GM03348 (cell line): Measurements from ENCODE around the gene EVX1.
A peak's percentile ranks its signal among the peaks of the same experiment; 100 is the strongest.

Source experiments
- DNase-seq: peaks from one replicate; pipeline ENCODE4 v3.0.0; 2012; ENCODE audit warnings: low spot score

Gene EVX1

DNA sequence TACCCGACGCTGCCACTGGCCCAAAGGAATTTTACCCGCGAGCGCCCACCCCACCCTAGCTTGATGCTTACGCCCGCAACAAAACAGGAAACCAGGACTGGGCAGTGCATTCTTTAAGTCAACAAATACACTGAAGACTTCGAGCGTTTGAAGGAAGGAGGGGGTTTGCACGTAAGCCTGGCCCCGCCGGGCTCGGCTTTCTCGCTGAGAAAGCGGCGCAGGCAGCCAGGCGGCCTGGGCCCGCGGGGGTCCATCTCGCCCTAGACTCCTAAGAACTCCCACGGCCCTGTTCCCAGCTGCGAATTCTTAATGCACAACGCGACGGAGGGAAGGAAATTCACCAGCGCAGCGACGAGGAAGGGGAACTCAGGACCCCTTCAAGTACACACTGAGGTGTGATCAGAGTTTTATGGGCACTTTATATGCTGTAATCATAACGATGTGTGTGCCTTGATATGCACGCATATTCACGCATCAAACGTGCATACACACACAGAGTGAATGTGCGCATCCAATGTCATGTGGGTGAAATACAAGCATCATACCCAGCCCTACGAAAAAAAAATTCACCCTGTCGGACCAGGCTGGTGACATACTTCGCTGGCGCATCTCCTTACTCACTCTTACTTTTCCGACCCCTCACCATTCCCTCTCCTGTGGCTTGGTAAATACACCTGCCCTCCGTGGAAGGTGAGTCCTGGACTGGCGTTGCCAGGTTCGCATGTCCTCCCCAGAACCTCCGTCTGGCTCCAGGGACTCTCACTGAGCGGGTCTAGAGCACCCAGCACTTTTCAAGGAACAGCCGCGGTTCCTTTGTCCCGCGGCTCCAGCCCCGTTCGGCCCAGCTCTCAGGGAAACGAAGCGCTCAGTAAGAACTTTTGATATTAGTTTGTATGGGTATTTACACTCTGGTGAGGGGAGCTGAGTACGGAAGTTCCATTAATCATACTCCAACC lies 37.0 kb upstream of the EVX1 start:
- no peak for DNase-seq

DNA sequence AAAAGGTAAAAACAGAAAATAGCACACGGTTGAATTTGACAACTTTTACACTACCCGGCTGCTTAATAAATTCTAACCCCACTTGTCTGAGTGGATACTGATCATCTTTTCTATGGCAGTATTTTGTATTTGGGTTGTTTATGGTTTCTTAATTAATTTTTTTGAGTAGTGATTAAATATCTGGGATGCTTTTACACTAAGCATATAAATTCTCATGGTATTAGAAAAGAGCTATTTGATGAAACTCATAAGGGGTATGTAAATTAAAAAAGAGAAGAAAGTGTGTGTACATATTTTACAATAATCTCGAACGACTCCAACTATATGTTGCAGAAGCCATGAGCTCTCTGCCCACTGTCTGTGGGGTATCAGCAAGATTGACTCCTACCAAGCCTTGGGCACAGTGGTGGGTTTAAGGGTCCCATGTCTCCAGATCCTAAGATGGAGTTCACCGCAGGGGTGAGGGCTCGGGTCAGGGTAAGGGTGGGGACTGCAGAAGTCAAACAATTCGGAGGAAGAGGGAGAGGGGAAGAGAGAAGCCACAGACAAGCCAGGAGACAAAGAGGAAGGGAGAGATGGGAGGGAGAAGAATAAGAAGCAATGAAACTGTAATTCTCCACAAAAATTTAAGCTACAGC lies 35.1 kb upstream of the EVX1 start:
- no peak for DNase-seq

DNA sequence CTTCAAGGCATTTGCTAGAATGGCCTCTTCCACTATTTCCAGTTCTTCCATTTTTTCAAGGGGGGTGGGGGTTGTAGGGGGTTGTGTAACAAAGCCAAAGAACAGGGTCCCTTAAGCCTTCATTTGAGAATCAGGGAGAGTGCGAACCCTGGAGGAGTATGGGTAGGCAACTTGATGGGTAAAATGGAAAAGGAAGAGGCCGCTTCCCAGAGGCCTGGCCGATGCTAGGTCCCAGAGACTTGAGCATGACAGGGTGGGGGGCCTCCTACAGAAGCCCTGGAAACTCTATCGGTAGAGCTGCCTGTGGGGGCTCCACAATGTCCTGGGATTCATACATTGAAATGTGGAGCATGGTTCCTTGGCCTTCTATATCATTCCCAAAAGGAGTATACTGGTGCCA lies 33.6 kb upstream of the EVX1 start:
- no peak for DNase-seq

DNA sequence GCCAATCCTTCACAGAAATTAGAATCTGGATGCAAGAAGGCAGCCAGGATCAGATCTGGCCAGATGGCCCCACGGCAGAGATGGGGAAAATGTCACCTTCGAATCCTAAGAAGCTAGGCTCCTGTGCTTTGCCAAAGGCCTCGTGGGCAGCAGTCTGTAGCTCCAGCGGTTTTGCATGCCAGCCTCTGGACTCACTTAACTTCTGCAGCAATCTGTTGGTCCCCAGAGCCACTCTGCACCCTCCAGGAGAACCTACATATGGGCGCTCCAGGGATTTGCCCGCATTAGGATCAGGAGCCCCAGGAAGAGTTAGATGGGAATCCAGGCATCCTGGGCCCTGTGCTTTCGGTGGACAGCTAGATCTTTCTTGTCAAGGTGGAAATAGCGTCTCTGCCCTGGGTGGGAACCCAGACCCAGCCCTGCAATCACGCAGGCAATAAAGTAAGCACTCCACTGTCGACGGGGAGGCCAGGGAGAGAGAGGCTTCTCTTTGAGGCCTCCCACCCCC lies 32.6 kb upstream of the EVX1 start:
- no peak for DNase-seq

DNA sequence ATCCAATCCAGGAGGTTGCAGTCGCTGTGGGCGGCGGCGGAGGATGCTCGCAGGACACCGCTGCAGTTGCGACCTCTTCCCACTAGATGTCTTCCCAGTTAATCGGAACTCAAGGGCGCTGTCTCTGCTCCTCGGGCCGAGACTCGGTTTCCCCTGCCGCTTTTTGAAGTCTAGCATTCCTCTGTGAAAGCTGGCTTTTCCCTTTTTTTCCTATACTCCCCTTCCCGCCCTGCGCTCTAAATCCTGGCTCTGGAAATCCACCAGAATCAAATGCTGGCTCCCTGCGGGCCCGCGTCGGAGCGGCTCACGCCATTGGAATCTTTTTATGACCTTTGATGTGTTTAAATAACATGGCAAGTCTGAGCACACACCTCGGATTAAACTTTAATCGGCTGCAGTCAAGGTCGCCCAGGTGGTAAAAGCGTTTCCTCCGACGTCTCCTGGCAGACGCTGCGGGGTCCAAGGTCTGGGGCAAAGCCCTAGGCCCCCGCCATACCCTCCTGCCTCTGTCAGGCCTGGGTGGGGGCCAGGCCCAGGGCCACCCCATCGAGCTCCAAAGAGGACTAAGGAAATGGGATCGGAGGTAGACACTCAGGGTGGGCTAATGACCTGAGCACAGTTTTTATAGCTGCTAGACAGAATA lies 32.0 kb upstream of the EVX1 start:
- peak; percentile 83 for DNase-seq

DNA sequence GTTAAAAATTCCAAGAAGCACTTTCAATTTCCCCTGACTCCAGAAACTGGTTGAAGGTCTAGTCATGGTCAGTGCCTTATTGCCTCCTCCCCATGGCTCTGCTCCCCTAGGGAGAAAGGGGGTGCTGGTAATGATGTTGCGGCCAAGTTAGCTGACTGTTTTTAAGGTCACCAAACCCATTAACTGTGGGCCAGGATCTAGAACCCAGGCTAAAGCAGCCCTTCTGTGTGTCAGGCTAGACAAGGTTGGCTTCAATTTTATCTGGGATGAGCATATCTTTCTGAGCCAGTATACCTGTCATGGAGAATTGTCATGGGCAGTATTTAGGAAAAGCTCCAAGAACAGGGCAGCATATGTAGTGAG lies 31.5 kb upstream of the EVX1 start:
- DNase-seq, result no peak

DNA sequence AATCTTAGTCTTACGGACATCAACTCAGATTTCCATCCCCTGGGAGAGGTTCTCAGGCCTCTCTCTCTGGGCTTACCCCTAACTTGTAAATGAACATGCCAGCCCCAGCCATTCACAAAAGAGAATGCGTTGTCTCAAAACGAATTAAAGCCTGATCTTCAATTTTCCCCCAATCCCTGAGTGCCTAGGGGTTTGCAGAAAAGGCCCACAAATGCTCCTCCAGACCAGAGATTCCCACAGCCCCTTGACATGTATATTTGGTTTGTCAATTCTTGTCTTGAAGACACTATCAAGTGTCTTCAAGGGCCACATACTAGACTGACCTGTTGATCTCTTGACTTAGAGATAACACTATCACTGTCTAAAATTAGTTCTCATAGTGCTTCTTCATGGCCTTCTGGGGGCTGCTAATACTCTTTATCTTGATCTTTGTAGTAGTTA lies 30.8 kb upstream of the EVX1 start:
- no peak for DNase-seq

DNA sequence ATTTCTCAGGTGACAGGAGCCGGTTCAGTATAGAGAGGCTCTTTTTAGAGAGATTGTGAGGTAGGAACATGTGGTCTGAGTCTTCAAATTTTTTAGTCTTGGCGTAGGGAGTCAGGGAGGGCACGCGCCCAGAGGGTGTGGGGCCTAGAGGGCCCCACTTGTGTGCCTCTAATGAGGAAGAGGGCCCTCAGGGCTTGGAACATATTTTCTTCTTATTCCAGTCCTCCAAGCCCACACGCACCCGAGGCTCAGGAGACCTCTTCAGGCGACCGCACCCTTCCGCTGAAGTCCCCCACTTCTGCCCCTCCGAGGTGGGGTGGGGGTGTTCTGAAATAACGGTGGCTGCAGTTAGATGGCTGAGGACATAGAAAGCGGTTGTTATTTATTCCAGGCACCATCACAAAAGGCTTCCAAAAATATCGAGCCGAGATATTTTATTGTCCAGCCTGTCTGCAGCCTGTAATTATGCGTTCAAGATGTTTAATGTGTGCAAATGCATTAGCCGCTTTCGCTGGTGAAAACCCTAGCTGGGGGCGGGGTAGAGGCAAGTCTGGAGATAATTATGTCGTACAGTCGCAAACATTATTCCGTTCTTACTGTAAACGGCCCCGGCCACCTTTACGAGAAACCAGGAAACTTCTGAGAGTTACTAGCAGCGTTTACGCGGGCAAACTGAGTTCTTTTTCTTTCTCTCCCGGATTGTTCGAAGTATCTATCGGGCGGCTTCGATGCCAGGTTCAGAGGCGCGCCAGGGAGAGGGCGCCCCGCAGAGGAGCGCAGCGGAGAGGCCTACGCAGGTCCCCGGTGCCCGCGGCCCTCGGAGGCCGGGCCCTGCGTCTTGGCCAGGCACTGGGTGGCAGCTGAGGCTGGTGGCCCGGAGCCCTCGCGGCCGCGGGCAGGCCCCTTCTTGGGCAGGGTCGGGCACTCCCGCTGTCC lies 29.8 kb upstream of the EVX1 start:
- no peak for DNase-seq

DNA sequence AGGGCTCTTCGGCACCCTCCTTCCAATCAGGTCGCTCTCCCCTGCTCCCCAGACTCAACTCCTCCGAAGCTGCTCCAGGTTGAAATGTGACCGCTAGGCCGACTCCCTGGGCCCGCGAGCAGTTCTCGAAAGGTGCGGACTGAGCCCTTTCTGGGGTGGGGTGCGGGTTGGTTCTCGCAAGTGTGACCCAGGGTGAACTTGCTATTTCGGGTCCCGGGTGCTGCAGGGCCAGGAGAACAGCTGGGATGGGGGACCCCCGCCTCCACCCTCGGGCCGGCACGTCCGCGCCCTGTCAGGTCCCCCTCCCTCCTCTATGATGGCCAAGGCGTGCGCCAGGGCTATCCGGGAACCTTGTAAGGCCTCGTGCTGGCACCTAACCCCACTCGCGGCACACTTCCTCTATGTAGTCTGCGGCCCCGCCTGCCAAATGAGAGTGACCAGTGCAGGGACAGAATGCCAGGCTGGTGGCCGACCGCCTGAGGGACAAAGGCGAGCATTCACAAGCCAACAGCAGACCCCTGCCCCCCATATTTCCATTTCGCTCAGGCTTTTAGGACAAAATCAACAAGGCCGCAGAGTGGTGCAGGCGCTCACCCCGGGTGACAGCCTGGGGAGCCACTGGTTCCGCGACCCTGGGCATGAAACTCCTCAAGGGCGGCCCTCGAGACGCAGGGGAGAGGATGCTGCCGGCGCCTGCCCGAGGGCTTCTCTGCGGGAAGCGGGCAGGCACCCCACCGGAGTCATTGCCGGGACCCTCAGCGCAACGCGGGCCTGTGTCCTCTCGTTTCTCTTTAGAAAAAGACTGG lies 29.0 kb upstream of the EVX1 start:
- no peak for DNase-seq

DNA sequence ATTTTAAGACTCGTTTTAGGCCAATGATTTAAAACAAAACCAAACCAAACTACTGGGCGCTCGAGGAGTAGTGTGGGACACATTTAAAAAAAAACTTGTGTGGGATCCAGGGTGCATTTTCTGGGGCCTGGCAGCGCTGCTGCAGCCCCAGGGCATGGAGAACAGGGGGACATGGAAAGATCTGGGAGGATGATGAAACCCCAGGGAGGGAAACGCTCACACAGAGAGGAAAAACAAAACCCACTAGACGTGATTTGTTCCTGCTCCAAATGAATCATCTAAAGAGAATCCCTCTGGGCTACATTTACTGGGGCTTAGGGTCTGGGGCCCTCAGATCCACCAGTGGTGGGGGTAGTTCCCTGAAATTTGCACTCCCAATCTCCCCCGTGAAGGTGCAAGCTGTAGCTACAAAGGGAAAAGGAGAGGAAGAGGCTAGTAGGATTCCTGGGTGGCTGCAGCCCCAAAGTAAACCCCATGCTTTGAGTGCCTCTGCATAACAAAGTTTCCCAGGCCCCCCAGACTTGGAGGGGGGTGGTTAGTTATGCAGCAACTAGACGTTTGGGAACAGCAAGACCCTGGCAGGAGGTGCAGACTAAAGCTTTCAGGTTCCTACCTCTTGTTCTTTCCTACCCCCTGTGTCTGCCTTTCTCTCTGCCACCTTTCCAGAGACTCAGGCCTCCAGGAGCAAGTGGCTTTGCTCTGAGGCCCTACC lies 28.2 kb upstream of the EVX1 start:
- DNase-seq, result no peak

DNA sequence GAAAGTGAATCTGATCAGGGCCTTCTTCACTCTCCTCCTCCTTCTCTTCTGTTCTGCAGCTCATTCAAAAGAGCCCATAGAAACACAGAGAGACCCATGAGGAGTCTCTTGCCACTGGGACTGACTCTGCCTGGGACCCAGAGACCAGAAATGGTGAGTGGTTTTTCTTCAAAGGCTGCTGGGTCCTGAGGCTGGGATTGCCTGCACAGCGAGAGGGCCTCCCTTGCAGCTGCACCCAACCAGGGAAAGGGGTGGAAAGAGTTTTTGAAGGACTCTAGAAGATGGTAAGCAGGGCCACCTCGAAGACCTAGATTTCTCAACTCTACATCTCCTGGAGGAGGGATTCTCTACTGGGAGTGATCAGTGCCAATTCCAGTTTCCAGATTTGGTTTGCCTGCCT lies 27.2 kb upstream of the EVX1 start:
- no peak for DNase-seq

DNA sequence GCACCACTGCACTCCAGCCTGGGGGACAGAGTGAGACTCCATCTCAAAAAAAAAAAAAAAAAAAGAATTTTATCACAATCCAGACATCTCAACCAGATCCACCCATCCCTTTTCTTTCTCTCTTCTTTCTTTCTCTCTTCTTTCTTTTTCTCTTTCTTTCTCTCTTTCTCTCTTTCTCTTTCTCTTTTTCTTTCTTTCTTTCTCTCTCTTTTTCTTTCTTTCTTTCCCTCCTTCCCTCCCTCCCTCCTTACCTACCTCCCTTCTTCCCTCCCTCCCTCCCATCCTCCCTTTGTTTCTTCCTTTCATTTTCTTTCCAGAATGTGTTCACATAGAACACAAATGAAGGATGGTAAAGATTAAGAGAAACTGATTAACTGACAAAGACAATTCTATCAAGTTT lies 24.7 kb upstream of the EVX1 start:
- DNase-seq, result no peak

DNA sequence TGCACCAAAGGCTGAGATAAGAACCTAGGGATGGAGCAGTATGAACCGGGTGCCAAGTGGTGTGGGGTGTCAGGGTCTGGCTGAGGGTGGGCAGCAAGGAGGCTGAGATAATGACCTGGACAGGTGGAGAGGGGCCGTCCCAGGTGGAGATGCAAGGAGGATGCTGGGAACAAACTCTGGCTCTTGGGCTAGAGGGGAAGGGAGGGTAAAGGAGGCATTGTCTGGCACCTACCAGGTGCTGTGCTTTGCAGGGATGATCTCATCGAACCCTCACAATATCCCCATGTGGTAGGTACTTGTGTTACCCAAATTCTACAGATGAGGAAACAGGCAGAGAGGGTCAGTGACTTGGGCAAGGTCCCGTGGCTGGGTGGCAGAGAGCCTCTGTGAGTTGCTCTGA lies 22.8 kb upstream of the EVX1 start:
- DNase-seq, result no peak

DNA sequence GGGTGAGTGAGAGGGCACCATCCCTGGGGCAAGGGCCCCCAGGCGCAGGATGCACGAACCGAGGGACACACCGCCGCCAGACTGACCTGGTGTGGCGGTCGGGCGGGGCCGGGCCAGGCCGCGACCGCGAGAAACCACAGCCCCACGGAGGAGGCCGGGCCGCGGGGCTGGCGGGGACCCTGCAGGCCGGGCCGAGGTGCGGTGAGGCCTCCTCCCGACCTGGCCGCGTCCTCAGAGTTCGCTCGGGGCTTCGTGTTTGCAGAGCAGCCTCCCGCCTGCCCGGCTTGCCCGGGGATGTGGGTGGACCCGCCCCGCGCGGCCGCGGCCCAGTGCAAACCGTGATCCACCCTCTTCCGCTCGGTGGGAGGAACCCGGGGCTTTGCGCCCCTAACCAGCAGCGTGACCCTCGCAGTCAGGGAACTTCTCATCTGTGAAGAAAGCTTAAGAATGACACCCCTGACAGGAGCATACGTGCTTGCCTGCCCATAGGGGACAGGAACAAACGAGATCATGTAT lies 22.1 kb upstream of the EVX1 start:
- no peak for DNase-seq

DNA sequence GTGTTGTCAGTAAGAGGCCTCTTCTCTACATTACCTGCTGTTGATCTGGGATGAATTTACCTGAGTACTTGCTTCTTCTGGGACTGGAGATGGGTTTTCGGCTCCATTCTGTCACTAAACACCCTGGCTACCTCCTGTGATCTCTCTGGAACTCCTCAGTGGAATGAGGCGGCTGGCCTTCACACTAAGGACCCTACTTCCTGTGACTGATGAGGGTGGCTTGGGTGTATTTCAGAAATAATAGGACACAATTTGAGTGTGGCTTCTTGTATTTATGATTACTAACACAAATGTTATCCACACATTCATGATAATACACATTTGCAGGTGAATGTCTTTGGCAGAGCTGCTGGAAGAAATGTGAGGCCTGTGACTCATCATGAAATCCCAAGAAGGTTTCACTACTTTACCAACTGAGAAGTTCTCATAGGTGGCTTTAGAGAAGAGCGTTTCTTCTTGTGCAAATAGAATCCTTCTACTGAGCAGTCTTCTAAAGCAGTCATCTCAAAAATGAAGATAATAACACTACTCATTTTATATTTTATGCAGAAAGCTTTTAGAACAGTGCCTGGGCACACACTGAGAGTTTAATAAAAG lies 21.3 kb upstream of the EVX1 start:
- DNase-seq, result no peak

DNA sequence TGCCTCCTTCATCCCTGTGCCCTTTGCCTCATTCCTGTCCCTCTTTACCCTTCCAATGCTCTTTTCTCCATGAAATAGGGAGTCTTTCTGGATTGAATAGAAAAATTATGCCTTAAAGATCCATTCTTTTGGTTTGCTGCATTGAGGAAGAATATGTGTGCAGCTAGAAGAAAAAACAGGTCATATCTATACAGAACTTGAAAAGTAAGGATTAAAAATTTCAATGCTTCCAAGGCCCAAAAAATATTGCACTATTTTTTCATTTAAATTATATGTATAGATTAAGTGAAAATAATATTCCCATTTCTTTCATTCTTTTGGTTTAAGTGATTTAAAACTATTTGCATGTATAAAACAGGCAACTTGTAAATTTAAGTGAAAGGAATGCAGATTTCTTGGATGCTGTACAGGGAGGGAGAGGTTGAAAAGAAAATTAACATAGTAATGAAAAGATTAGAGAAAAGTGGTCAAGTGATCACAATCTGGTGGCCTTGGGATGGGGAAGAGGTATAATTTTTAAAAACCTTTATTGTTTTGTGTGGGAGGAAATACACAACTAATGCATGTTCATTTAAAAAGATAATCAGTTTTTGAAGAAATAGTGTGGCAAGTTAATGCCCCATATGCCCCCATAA lies 18.5 kb upstream of the EVX1 start:
- no peak for DNase-seq

DNA sequence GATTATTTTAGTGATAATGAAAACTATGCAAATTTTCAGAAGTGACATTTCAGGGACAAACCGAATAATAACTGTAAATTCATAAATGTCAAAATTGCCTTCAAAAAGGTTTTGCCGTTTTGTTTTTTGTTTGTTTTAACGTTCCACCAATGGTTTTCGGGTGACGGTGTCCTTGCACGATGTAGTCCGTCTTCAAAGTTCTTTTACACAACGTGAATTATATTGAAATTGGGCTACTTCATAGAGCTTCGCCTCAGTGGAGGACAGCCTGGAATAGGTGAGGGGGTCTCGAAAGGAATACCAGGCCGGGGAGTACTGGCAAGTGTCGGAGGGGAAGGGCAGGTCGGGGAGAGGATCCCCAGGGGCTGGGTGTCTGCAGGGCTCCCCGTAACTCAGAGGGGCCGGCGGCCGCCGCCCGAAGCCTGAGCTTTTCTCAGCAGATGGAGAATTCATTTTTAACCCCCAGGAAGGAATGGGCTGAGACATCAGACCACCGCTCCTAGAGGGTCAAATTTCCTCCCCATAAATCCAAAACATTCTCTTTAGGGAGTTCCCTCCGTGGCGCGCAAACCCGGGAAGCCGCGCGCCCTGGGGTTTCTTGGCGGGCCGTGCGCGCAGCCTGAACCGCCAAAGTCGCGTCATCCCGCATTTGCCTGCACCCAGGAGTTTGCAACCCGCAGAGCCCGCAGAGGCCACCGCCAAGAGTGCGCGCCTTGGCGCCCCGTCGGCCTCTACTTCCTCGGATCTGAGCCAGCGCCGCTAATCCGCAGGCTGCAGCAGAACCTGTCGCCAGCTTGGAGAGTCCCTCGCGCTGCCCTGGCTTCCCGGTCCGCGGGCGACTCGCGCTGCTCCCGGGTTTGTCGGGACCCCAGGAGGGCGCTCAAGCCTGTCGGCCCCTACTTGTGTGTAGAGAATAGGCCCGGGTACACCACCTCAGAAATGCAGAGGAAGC lies 17.3 kb upstream of the EVX1 start:
- no peak for DNase-seq

DNA sequence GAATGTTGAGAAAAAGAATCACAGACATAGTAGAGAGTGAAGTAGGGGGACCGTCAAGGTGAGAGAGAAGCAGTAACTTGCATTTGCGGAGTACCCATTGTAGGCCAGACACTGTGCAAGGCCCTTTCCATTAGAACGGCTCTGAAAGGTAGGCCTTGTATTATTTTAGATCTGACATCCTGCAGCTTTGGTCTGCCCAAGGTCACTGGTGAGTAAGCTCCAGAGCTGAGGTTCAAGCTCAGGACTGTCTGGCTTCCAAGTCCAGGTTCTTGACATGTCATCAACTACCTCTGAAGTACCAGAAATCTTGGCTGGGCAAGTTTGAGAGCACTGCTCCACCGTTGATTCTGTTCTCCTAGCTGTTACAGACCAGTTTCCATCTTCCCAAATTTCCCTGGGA lies 13.2 kb upstream of the EVX1 start:
- DNase-seq, result no peak
